OCI-LY7 (cell line): Measurements from ENCODE around the gene RPL12.

Experiments
- EZH2phosphoT487 ChIP-seq: fragments of 200-600 bp; sonication (generic); IDR thresholded peaks from 2 replicates; pipeline ENCODE4 v1.6.1; 2018; ENCODE audit warnings: low read depth, borderline replicate concordance, mild to moderate bottlenecking, mixed run types, antibody characterized with exemption, low read length, moderate library complexity, mixed read lengths
- TF ChIP-seq, protein P1 (sequence below): fragments of 200-600 bp; sonication (generic); conservative IDR thresholded peaks from 2 replicates; pipeline ENCODE4 v1.5.1; 2014; ENCODE audit warnings: mild to moderate bottlenecking, antibody characterized with exemption, low read length, moderate library complexity, mixed read lengths

DNA sequence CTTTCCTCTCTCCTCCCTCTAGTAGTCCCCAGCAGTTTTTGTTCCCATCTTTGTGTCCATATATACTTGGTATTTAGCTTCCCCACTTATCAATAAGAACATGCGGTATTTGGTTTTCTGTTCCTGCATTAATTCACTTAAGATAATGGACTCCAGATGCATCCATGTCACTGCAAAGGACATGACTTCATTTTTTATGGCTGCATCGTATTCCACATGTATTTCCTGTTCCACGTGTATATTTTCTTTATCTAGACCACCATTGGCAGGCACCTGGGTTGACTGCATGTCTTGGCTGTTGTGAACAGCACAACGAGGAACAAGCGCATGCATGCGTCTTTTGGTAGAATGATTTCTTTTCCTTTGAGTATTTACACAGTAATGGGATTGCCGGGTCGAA is 20.8 kb downstream of the RPL12 start:
- TF ChIP-seq, protein P1, sequence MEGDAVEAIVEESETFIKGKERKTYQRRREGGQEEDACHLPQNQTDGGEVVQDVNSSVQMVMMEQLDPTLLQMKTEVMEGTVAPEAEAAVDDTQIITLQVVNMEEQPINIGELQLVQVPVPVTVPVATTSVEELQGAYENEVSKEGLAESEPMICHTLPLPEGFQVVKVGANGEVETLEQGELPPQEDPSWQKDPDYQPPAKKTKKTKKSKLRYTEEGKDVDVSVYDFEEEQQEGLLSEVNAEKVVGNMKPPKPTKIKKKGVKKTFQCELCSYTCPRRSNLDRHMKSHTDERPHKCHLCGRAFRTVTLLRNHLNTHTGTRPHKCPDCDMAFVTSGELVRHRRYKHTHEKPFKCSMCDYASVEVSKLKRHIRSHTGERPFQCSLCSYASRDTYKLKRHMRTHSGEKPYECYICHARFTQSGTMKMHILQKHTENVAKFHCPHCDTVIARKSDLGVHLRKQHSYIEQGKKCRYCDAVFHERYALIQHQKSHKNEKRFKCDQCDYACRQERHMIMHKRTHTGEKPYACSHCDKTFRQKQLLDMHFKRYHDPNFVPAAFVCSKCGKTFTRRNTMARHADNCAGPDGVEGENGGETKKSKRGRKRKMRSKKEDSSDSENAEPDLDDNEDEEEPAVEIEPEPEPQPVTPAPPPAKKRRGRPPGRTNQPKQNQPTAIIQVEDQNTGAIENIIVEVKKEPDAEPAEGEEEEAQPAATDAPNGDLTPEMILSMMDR, result no peak
- TF ChIP-seq EZH2phosphoT487, result no peak
